ENCODE results near the gene SCAMP4.

The SCAMP4 gene

GRCh38 chr19:1858412-1859081 lies 46.7 kb upstream of the SCAMP4 start:
- WGBS (ENCODE audit: insufficient coverage), result 48% methylated on average over 9 of the region's 10 CpGs
- Histone ChIP-seq H3K27ac (ENCODE audit: insufficient read depth in 1 of 2, low read depth in 1 of 2, low read length in 2 of 2, poor library complexity in 1 of 2, severe bottlenecking in 2 of 2) (peak overlapping the region; percentile 2 to 86), H3K36me3 (ENCODE audit: control insufficient read depth in 4 of 4, insufficient read depth in 4 of 4, low read length in 3 of 4) (no peaks in the 10 kb centered on the region), H3K27me3 (replicated peaks in 2 of 5; ENCODE audit: control insufficient read depth in 4 of 5, insufficient read depth in 5 of 5, low read length in 4 of 5) (no peaks in the 10 kb centered on the region), H3K4me3 (ENCODE audit: control insufficient read depth in 1 of 7, extremely low read depth in 1 of 7, insufficient read depth in 4 of 7, low read depth in 2 of 7, low read length in 6 of 7) (peak overlapping the region in 1 of 7 experiments; percentile 88), H3K9me3 (ENCODE audit: control extremely low read depth in 1 of 5, control insufficient read depth in 4 of 5, insufficient read depth in 2 of 5, low read depth in 1 of 5, low read length in 4 of 5) (no peaks in the 10 kb centered on the region), H3K4me1 (ENCODE audit: control extremely low read depth in 1 of 4, control insufficient read depth in 4 of 4, insufficient read depth in 4 of 4, low read length in 3 of 4) (peaks cover 0 to 85% (median 81%) of the 10 kb centered on the region in 4 experiments)
- ChIA-PET POLR2A (interaction anchor here (1.3 kb wide), 1 partner anchor 47 kb away, joined by 3 read pairs; the partner anchor contains the start of genes ADAT3 and SCAMP4), CTCF (no interaction called here)
- no peak for DNase-seq

GRCh38 chr19:1859331-1859781 lies 45.8 kb upstream of the SCAMP4 start:
- no peak for DNase-seq
- CTCF ChIA-PET, result no interaction called here
- POLR2A ChIA-PET, result no interaction called here
- H3K4me3 ChIP-seq (ENCODE audit: control insufficient read depth in 1 of 7, extremely low read depth in 1 of 7, insufficient read depth in 4 of 7, low read depth in 2 of 7, low read length in 6 of 7), result no peak overlapping the region
- H3K36me3 ChIP-seq (ENCODE audit: control insufficient read depth in 4 of 4, insufficient read depth in 4 of 4, low read length in 3 of 4), result no peaks in the 10 kb centered on the region
- H3K27me3 ChIP-seq (replicated peaks in 2 of 5; ENCODE audit: control insufficient read depth in 4 of 5, insufficient read depth in 5 of 5, low read length in 4 of 5), result no peaks in the 10 kb centered on the region
- H3K9me3 ChIP-seq (ENCODE audit: control extremely low read depth in 1 of 5, control insufficient read depth in 4 of 5, insufficient read depth in 2 of 5, low read depth in 1 of 5, low read length in 4 of 5), result no peaks in the 10 kb centered on the region
- WGBS (ENCODE audit: insufficient coverage), result 76% methylated on average over 13 of the region's 18 CpGs
- H3K27ac ChIP-seq (ENCODE audit: insufficient read depth in 1 of 2, low read depth in 1 of 2, low read length in 2 of 2, poor library complexity in 1 of 2, severe bottlenecking in 2 of 2), result peak overlapping the region; percentile 54 to 81
- H3K4me1 ChIP-seq (ENCODE audit: control extremely low read depth in 1 of 4, control insufficient read depth in 4 of 4, insufficient read depth in 4 of 4, low read length in 3 of 4), result peaks cover 0 to 77% (median 73%) of the 10 kb centered on the region in 4 experiments

- 56% methylated on average over 12 of the region's 32 CpGs for WGBS (ENCODE audit: insufficient coverage)
- CTCF ChIA-PET, result no interaction called here
- Histone ChIP-seq H3K36me3 (ENCODE audit: control insufficient read depth in 4 of 4, insufficient read depth in 4 of 4, low read length in 3 of 4) (no peaks in the 10 kb centered on the region), H3K4me1 (ENCODE audit: control extremely low read depth in 1 of 4, control insufficient read depth in 4 of 4, insufficient read depth in 4 of 4, low read length in 3 of 4) (peaks cover 0 to 76% (median 70%) of the 10 kb centered on the region in 4 experiments), H3K4me3 (ENCODE audit: control insufficient read depth in 1 of 7, extremely low read depth in 1 of 7, insufficient read depth in 4 of 7, low read depth in 2 of 7, low read length in 6 of 7) (peak overlapping the region in 2 of 7 experiments; percentile 77 to 87), H3K9me3 (ENCODE audit: control extremely low read depth in 1 of 5, control insufficient read depth in 4 of 5, insufficient read depth in 2 of 5, low read depth in 1 of 5, low read length in 4 of 5) (no peaks in the 10 kb centered on the region), H3K27ac (ENCODE audit: insufficient read depth in 1 of 2, low read depth in 1 of 2, low read length in 2 of 2, poor library complexity in 1 of 2, severe bottlenecking in 2 of 2) (peak overlapping the region; percentile 54 to 81), H3K27me3 (replicated peaks in 2 of 5; ENCODE audit: control insufficient read depth in 4 of 5, insufficient read depth in 5 of 5, low read length in 4 of 5) (no peaks in the 10 kb centered on the region)
- DNase-seq, result peak; percentile 67 to 87 (median 84)
- POLR2A ChIA-PET, result no interaction called here
Measured at GRCh38 chr19:1860042-1860775, 45.0 kb upstream of the SCAMP4 start.

- WGBS (ENCODE audit: insufficient coverage), result 77% methylated on average over 23 of the region's 28 CpGs
- no peak for DNase-seq
- ChIA-PET CTCF (no interaction called here), POLR2A (no interaction called here)
- no peaks in the 10 kb centered on the region for H3K27me3 ChIP-seq (replicated peaks in 2 of 5; ENCODE audit: control insufficient read depth in 4 of 5, insufficient read depth in 5 of 5, low read length in 4 of 5)
- H3K27ac ChIP-seq (ENCODE audit: insufficient read depth in 1 of 2, low read depth in 1 of 2, low read length in 2 of 2, poor library complexity in 1 of 2, severe bottlenecking in 2 of 2), result peak overlapping the region; percentile 33 to 81
- no peaks in the 10 kb centered on the region for H3K9me3 ChIP-seq (ENCODE audit: control extremely low read depth in 1 of 5, control insufficient read depth in 4 of 5, insufficient read depth in 2 of 5, low read depth in 1 of 5, low read length in 4 of 5)
- H3K4me1 ChIP-seq (ENCODE audit: control extremely low read depth in 1 of 4, control insufficient read depth in 4 of 4, insufficient read depth in 4 of 4, low read length in 3 of 4), result peaks cover 0 to 74% (median 68%) of the 10 kb centered on the region in 4 experiments
- peak overlapping the region in 6 of 7 experiments; percentile 49 to 87 (median 80) for H3K4me3 ChIP-seq (ENCODE audit: control insufficient read depth in 1 of 7, extremely low read depth in 1 of 7, insufficient read depth in 4 of 7, low read depth in 2 of 7, low read length in 6 of 7)
- H3K36me3 ChIP-seq (ENCODE audit: control insufficient read depth in 4 of 4, insufficient read depth in 4 of 4, low read length in 3 of 4), result no peaks in the 10 kb centered on the region
Measured at GRCh38 chr19:1860821-1861598, 44.2 kb upstream of the SCAMP4 start.

GRCh38 chr19:1861599-1862031 lies 43.6 kb upstream of the SCAMP4 start:
- ChIA-PET POLR2A (no interaction called here), CTCF (no interaction called here)
- WGBS (ENCODE audit: insufficient coverage), result 40% methylated on average over 19 of the region's 23 CpGs
- no peaks in the 10 kb centered on the region for H3K36me3 ChIP-seq (ENCODE audit: control insufficient read depth in 4 of 4, insufficient read depth in 4 of 4, low read length in 3 of 4)
- no peaks in the 10 kb centered on the region for H3K27me3 ChIP-seq (replicated peaks in 2 of 5; ENCODE audit: control insufficient read depth in 4 of 5, insufficient read depth in 5 of 5, low read length in 4 of 5)
- peak overlapping the region; percentile 66 to 87 (median 77) for H3K4me3 ChIP-seq (ENCODE audit: control insufficient read depth in 1 of 7, extremely low read depth in 1 of 7, insufficient read depth in 4 of 7, low read depth in 2 of 7, low read length in 6 of 7)
- no peaks in the 10 kb centered on the region for H3K9me3 ChIP-seq (ENCODE audit: control extremely low read depth in 1 of 5, control insufficient read depth in 4 of 5, insufficient read depth in 2 of 5, low read depth in 1 of 5, low read length in 4 of 5)
- H3K27ac ChIP-seq (ENCODE audit: insufficient read depth in 1 of 2, low read depth in 1 of 2, low read length in 2 of 2, poor library complexity in 1 of 2, severe bottlenecking in 2 of 2), result peak overlapping the region; percentile 33 to 81
- no peak for DNase-seq
- peaks cover 0 to 67% (median 62%) of the 10 kb centered on the region in 4 experiments for H3K4me1 ChIP-seq (ENCODE audit: control extremely low read depth in 1 of 4, control insufficient read depth in 4 of 4, insufficient read depth in 4 of 4, low read length in 3 of 4)

GRCh38 chr19:1862068-1862423 lies 43.2 kb upstream of the SCAMP4 start:
- 0% methylated on average over 18 of the region's 21 CpGs for WGBS (ENCODE audit: insufficient coverage)
- peak overlapping the region; percentile 66 to 87 (median 77) for H3K4me3 ChIP-seq (ENCODE audit: control insufficient read depth in 1 of 7, extremely low read depth in 1 of 7, insufficient read depth in 4 of 7, low read depth in 2 of 7, low read length in 6 of 7)
- no peaks in the 10 kb centered on the region for H3K27me3 ChIP-seq (replicated peaks in 2 of 5; ENCODE audit: control insufficient read depth in 4 of 5, insufficient read depth in 5 of 5, low read length in 4 of 5)
- peak overlapping the region; percentile 25 to 81 for H3K27ac ChIP-seq (ENCODE audit: insufficient read depth in 1 of 2, low read depth in 1 of 2, low read length in 2 of 2, poor library complexity in 1 of 2, severe bottlenecking in 2 of 2)
- ChIA-PET POLR2A (no interaction called here), CTCF (no interaction called here)
- H3K4me1 ChIP-seq (ENCODE audit: control extremely low read depth in 1 of 4, control insufficient read depth in 4 of 4, insufficient read depth in 4 of 4, low read length in 3 of 4), result peaks cover 0 to 64% (median 59%) of the 10 kb centered on the region in 4 experiments
- no peaks in the 10 kb centered on the region for H3K9me3 ChIP-seq (ENCODE audit: control extremely low read depth in 1 of 5, control insufficient read depth in 4 of 5, insufficient read depth in 2 of 5, low read depth in 1 of 5, low read length in 4 of 5)
- no peaks in the 10 kb centered on the region for H3K36me3 ChIP-seq (ENCODE audit: control insufficient read depth in 4 of 4, insufficient read depth in 4 of 4, low read length in 3 of 4)
- no peak for DNase-seq
